ENCODE measurements around the gene ZP1.

ZP1 gene

GRCh38 chr11:60857378-60858232 lies 9.7 kb upstream of the ZP1 start:
- TF ChIP-seq JUND (IDR thresholded peaks at IDR 0.05; ENCODE audit: low read depth), result no peak
- DNase-seq (ENCODE audit: low read depth in 1 of 2, low spot score in 1 of 2), result no peak
- in situ Hi-C loops (cut with HindIII; ENCODE audit: low pct_unique_long_range_greater_than_20kb, low sequenced_read_pairs), result no loop called here

- TF ChIP-seq JUND (IDR thresholded peaks at IDR 0.05; ENCODE audit: low read depth), result no peak
- in situ Hi-C loops (cut with HindIII; ENCODE audit: low pct_unique_long_range_greater_than_20kb, low sequenced_read_pairs), result no loop called here
Observed at GRCh38 chr11:60858236-60858635, 9.1 kb upstream of the ZP1 start.

GRCh38 chr11:60858731-60859464 lies 8.4 kb upstream of the ZP1 start:
- in situ Hi-C loops (cut with HindIII; ENCODE audit: low pct_unique_long_range_greater_than_20kb, low sequenced_read_pairs), result no loop called here
- DNase-seq (ENCODE audit: low read depth in 1 of 2, low spot score in 1 of 2), result no peak
- no peak for TF ChIP-seq JUND (IDR thresholded peaks at IDR 0.05; ENCODE audit: low read depth)

More at GRCh38 chr11:60858236-60858635, 9.1 kb upstream of the ZP1 start:
- DNase-seq (ENCODE audit: low read depth in 1 of 2, low spot score in 1 of 2), result no peak

GRCh38 chr11:60859616-60860250 lies 7.6 kb upstream of the ZP1 start:
- DNase-seq (ENCODE audit: low read depth in 1 of 2, low spot score in 1 of 2), result no peak
- in situ Hi-C loops (cut with HindIII; ENCODE audit: low pct_unique_long_range_greater_than_20kb, low sequenced_read_pairs), result no loop called here
- TF ChIP-seq JUND (IDR thresholded peaks at IDR 0.05; ENCODE audit: low read depth), result no peak

GRCh38 chr11:60860943-60861342 lies 6.4 kb upstream of the ZP1 start:
- no peak for TF ChIP-seq JUND (IDR thresholded peaks at IDR 0.05; ENCODE audit: low read depth)
- no peak for DNase-seq (ENCODE audit: low read depth in 1 of 2, low spot score in 1 of 2)
- in situ Hi-C loops (cut with HindIII; ENCODE audit: low pct_unique_long_range_greater_than_20kb, low sequenced_read_pairs), result no loop called here

- no peak for DNase-seq (ENCODE audit: low read depth in 1 of 2, low spot score in 1 of 2)
- in situ Hi-C loops (cut with HindIII; ENCODE audit: low pct_unique_long_range_greater_than_20kb, low sequenced_read_pairs), result no loop called here
- no peak for TF ChIP-seq JUND (IDR thresholded peaks at IDR 0.05; ENCODE audit: low read depth)
Observed at GRCh38 chr11:60862171-60862570, 5.2 kb upstream of the ZP1 start.

- TF ChIP-seq JUND (IDR thresholded peaks at IDR 0.05; ENCODE audit: low read depth), result no peak
- in situ Hi-C loops (cut with HindIII; ENCODE audit: low pct_unique_long_range_greater_than_20kb, low sequenced_read_pairs), result no loop called here
- DNase-seq (ENCODE audit: low read depth in 1 of 2, low spot score in 1 of 2), result no peak
Observed at GRCh38 chr11:60863550-60864521, 3.5 kb upstream of the ZP1 start.

GRCh38 chr11:60864856-60865513 lies 2.4 kb upstream of the ZP1 start:
- DNase-seq (ENCODE audit: low read depth in 1 of 2, low spot score in 1 of 2), result no peak
- TF ChIP-seq JUND (IDR thresholded peaks at IDR 0.05; ENCODE audit: low read depth), result no peak
- in situ Hi-C loops (cut with HindIII; ENCODE audit: low pct_unique_long_range_greater_than_20kb, low sequenced_read_pairs), result no loop called here

GRCh38 chr11:60867871-60868681 lies 734 bp downstream of the ZP1 start:
- in situ Hi-C loops (cut with HindIII; ENCODE audit: low pct_unique_long_range_greater_than_20kb, low sequenced_read_pairs), result no loop called here
- DNase-seq (ENCODE audit: low read depth in 1 of 2, low spot score in 1 of 2), result no peak
- no peak for TF ChIP-seq JUND (IDR thresholded peaks at IDR 0.05; ENCODE audit: low read depth)

GRCh38 chr11:60868682-60869450 lies 1.5 kb downstream of the ZP1 start:
- TF ChIP-seq JUND (IDR thresholded peaks at IDR 0.05; ENCODE audit: low read depth), result no peak
- in situ Hi-C loops (cut with HindIII; ENCODE audit: low pct_unique_long_range_greater_than_20kb, low sequenced_read_pairs), result no loop called here
- DNase-seq (ENCODE audit: low read depth in 1 of 2, low spot score in 1 of 2), result no peak
